CD4-positive, alpha-beta T cell treated with Interleukin-4 for 4 hours (primary cell): Measurements from ENCODE around the gene CAPRIN1.

Source experiments
- DNase-seq: peaks from one replicate; pipeline ENCODE4 v3.0.0-alpha.2; 2020

Gene CAPRIN1, protein sequence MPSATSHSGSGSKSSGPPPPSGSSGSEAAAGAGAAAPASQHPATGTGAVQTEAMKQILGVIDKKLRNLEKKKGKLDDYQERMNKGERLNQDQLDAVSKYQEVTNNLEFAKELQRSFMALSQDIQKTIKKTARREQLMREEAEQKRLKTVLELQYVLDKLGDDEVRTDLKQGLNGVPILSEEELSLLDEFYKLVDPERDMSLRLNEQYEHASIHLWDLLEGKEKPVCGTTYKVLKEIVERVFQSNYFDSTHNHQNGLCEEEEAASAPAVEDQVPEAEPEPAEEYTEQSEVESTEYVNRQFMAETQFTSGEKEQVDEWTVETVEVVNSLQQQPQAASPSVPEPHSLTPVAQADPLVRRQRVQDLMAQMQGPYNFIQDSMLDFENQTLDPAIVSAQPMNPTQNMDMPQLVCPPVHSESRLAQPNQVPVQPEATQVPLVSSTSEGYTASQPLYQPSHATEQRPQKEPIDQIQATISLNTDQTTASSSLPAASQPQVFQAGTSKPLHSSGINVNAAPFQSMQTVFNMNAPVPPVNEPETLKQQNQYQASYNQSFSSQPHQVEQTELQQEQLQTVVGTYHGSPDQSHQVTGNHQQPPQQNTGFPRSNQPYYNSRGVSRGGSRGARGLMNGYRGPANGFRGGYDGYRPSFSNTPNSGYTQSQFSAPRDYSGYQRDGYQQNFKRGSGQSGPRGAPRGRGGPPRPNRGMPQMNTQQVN

DNA sequence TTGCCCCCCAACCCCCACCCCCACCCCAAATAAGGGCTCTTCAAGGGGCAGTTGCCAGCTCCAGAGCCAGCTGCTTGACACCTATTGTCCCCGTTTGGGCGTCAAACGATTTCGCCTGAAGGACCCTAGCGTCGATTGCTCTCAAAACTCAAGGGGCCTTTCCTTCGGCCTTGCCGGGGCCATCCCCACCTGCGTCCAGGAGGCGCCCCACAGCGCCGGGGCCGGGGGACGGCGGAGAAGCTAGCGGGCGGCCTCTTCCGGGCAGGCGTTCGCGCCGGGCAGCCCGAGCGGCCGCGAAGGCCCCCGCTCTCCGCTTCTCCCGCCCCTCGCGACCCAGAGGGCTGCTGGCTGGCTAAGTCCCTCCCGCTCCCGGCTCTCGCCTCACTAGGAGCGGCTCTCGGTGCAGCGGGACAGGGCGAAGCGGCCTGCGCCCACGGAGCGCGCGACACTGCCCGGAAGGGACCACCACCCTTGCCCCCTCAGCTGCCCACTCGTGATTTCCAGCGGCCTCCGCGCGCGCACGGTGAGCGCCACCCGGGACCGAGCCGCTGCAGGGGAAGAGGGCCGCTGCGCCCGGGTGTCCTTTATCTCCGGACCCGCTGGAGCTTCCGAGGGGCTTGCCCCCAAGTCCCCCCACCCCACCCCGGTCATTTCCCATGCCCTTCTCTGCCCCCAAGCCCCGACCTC lies at the start of gene CAPRIN1:
TSS of gene CAPRIN1 (plus strand) at position 383 of the 687 bp plus-strand sequence. CDS start 690 bp downstream, outside the sequence.
- DNase-seq = peak; percentile 84

DNA sequence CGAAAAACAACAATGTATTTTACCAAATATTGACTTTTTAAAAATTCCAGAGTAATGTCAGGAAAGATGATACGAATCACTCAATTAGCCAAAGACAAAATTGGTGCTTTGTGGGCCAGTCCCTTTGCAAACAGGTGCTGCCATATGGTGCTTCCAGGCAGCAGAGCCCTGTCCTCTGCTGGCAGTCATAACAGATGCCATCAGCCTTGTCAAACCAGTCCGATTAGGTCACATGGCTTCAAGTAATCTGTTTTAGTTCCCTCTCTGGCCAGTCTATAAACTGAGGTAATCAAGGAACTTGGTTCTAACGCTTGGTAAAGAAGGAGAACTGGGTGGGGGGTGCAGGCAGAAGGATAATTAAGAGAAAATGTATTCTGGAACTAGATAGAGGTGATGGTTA lies 49.1 kb upstream of the CAPRIN1 start:
- no peak for DNase-seq

DNA sequence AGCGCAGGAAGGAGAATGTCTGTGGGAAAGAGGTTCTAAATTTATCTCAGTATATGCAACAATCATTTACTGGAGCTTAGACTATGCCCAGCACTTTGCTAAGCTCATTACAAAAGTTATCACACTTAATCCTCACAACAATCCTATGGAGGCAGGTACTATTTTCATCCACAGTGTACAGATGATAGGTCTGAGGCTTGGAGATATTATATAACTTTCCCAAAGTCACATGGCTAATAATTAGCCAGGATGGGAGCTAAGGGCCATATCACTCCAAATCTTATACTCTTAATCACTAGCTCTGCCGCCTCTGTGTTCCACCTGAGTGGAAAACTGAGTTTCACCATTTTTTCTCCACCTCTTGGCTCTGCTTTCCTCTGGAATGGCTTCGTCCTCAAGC lies 47.3 kb upstream of the CAPRIN1 start:
- DNase-seq = no peak

DNA sequence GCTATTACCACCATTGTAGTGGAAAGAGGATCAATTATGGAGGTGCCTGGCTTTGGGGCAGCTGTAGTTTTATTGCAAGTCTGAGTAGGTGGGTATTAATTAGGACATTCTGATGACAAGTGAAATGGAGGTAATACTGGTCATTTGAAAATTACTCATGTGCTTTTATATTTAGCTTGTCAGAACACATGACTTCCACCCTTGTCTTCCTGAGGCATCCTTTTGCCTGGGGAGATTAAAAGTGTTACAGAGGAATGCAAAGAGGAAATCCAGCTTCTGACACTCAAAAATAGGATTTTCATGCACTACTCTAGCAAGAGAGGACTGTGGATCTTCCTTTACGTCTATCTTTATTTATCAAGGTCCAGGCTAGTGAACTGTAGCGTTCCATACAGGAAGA lies 44.7 kb upstream of the CAPRIN1 start:
- DNase-seq = no peak

DNA sequence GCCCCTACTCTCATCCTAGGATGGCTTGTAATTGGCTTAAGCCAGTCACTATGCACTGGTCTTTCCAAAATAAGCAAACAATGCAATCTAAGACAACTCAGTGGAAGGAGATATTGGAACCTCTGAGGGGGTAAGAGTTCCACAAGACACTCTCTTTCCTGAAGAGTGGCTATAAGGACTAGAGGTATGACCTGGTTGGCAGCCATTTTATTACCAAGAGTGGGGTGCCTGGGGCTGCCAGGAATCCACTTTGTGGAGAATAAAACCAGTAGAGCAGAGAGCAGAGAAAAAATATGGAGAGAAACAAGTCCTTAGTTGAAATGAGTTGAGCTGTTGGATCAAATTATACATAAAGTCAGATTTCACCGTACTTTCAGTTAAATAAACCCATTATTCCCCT lies 38.8 kb upstream of the CAPRIN1 start:
- no peak for DNase-seq

DNA sequence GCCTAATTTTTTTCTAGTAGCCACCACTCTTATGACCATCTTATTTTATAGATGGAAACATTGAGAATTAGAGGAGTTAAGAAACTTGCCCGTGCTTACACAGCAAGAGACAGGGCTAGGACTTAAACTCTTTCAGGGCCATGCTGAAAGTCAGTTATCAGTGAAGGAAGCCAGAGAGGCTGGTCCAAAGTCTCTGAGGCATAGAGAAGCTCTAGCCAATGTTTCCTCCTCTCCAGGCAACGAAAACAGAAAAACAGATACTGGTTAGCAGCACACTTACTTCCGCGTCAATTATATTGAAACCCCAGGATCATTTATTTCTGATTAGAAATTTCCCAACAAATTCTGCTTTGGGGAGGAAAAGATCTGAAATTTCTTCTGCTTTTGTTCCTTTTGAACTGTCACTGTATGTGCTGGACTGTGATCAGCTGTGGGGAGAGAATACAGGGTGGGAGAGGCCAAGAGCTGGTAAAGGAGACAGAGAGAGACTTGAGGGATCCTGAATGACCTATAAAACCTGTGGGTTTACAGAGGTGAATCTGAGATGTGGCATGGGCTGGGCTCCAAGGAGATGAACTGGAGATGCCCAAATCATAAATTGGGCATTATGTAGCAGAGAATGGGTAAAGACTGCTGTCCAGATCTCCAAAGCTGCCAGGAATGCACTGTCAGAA lies 37.5 kb upstream of the CAPRIN1 start:
- no peak for DNase-seq

DNA sequence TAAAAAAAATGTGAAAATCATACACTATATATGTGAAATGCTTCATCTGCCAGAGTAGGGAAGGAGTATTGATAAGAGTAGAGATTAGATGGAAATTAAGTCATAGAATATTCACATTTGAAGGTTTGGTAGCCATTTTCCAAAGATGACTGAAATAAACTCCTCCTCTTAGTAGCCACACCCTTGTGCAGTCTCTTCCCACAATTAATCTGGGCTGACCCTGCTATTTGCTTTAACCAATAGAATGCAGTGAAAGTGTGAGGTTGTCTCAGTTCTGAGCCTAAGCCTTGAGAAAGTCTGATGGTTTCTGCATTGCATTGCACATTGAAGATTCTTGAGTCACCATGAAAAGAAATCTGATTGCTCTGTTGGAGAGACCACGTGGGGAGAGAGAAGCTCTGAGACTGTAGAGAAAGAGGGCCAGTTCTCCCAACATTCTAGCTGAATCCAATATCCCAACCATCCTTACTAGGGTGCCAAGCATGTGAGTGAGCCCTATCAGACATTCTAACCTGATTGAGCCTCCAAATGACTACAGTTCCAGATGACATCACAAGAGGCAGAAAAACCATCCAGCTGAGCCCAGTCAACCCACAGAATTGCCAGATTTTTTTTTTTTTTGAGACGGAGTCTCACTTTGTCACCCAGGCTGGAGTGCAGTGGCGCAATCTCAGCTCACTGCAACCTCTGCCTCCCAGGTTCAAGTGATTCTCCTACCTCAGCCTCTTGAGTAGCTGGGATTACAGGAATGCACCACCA lies 29.4 kb upstream of the CAPRIN1 start:
- DNase-seq = no peak

DNA sequence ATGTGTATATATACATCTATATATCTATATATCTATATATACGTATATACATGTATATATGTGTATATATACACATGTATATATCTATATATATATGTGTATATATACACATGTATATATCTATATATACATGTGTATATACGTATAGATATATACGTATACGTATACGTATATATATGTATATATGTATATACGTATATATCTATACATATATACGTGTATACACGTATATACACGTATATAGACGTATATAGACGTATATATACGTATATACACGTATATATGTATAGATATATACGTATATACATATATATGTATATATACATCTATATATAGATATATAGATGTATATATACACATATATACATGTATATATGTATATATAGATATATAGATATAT lies 25.1 kb upstream of the CAPRIN1 start:
- no peak for DNase-seq

DNA sequence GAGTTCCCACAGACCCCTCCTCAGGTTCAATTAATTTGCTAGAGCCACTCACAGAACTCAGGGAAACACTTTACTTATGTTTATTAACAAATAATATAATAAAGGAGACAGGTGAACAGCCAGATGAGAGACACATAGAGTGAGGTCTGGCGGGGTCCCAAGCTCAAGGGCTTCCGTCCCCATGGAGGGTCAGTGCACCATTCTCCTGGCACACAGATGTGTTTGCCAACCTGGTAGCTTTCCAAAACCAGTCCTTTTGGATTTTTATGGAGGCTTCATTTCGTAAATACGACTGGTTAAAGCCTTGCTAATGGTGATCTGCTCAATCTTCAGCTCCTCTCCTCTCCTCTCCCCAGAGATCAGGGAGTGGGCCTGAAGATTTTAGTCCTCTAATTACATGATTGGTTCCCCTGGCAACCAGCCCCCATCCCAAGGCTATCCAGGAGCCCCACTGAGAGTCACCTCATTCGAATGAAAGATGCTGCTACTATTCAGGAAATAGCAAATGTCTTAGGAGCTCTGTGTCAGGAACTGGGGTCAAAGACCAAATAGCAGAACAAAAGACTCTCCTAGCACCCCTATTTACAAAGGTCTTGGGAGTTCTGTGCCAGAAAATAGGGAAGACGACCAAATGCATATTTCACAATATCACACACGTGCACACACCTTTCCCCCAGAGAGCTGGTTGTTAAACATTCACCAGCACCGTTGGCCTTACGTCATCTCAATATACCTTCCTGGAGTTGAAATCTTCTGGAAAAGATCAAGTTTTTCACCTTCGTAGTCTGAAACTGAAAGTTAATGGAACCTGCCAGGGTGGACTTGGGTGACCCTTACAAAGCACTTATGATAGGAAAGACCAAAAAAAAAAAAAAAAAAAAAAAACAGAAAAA lies 23.8 kb upstream of the CAPRIN1 start:
- DNase-seq = no peak

DNA sequence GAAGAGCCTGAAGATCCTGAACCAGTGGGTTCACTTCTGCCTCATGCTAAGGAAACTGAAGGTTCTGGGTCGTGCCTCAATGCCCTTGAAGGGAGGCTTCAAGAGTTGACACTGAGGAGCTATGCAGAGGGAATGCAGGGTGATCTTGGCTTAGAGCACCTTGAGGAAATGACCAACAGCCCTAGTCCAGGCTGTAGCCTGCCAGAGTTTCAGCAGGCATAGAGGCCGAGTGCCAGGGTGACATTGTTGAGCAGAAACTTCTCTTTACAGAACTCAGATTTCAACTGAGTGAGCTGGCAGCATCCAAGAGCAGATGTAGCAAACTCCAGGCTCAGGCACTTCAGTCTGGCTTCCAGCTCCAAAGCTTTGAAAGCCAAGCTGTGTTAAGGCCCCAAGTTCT lies 23.1 kb upstream of the CAPRIN1 start:
- DNase-seq = no peak

DNA sequence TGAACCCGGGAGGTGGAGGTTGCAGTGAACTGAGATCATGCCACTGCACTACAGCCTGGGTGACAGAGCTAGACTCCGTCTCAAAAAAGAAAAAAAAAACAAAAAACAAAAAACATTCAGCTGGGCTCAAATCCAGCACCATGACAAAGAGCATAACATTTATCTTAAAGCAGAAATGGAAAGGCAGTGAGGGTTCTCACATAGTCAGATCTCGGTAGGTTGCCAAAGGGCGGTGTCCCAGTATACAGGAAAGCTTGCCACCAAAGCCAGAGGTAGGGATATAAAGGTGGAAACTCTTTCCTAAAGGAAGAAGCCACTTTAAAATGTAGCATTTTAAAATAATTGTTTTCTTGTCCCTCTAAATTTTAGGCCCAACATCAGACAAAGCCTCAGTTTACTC lies 22.4 kb upstream of the CAPRIN1 start:
- no peak for DNase-seq

DNA sequence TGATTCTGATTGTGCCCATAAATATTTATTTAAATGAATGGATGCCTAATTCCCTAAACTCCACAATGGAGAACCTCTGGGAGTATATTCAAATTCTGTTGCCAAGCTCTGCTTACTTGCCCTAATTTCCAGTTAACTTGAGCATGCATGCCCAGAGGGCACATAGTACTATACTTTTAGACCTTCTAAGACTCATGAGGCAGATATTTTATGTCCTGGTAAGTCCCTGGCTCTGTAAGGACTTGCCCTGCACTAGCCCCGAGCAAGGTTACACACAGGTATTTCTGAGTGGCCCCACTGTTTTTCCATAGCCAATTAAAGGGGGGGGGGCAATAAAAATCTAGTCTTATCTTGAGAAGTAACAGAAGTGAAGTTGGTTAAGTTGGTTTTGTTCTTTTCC lies 21.1 kb upstream of the CAPRIN1 start:
- no peak for DNase-seq

DNA sequence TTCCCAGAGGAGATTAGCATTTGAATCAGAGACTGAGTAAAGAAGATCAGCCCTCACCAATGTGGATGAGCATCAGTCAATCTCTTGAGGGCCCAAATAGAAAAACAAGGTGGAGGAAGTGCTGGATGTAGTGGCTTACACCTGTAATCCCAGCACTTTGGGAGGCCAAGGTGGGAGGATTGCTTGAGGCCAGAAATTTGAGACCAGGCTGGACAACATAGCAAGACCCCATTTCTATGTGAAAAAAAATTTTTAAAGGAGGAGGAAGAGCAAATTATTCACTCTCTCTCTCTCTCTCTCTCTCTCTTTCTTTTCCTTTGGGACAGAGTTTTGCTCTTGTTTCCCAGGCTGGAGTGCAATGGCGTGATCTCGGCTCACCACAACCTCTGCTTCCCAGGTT lies 18.1 kb upstream of the CAPRIN1 start:
- DNase-seq = no peak

DNA sequence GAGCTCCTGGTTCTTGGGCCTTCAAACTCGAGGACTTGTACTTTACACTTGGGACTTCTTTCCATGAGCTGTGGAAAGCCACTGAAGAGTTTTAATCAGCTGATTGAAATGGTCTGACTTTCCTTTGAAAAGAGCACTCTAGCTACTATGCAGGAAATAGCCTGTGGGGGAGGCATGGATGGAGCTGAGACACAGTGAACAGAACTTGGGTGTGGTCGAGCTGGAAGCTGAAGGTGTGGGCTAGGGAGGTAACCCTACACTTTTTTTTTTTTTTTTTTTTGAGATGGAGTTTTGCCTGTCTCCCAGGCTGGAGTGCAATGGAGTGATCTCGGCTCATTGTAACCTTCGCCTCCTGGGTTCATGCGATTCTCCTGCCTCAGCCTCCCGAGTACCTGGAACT lies 17.5 kb upstream of the CAPRIN1 start:
- no peak for DNase-seq

DNA sequence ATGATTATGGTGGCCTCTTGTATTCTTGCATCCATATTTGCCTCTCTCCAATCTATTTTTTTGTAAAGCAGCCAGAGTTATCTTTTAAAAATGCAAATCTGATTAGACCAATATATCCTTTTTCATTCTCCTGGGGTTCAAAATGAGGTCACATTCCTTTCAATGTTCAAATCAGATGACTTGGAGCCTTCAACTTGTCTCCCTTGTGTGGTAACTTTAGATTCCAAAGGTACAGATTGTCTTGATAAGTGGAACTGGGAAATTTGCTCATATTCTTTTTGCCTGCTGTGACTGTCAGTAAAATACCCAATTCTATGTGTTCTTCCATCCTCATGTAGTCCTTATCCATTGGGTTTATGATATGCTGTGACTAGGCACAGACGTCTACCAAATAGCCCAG lies 15.1 kb upstream of the CAPRIN1 start:
- no peak for DNase-seq

DNA sequence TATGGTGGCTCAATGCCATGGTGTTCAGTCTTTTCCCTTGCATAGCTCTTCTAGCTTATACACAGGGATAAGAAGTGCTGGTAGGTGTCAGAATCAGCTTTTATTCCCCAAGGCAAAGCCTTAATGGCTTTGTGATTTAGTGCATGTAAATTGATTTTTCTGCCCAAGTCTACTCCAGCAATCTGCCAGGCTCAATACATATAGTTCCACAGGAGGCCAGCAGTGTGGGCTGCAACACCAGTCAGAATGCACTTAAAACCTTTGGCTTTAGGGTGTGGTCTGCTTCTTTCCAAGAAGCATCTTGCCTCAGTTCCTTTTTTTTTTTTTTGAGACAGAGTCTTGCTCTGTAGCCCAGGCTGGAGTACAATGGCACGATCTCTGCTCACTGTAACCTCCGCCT lies 14.5 kb upstream of the CAPRIN1 start:
- DNase-seq = no peak

DNA sequence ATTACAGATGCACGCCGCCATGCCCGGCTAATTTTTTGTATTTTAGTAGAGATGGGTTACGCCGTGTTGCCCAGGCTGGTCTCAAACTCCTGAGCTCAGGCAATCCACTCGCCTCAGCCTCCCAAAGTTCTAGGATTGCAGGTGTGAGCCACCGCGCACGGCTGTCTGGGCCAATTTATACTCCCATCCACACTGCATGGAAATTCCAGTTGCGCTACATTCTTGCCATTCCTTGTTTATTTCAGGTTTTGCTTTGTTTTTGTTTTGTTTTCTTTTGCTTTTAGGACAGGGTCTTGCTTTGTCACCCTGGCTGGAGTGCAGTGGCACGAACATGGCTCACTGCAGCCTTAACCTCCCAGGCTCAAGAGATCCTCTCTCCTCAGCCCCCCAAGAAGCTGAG lies 11.0 kb upstream of the CAPRIN1 start:
- no peak for DNase-seq

DNA sequence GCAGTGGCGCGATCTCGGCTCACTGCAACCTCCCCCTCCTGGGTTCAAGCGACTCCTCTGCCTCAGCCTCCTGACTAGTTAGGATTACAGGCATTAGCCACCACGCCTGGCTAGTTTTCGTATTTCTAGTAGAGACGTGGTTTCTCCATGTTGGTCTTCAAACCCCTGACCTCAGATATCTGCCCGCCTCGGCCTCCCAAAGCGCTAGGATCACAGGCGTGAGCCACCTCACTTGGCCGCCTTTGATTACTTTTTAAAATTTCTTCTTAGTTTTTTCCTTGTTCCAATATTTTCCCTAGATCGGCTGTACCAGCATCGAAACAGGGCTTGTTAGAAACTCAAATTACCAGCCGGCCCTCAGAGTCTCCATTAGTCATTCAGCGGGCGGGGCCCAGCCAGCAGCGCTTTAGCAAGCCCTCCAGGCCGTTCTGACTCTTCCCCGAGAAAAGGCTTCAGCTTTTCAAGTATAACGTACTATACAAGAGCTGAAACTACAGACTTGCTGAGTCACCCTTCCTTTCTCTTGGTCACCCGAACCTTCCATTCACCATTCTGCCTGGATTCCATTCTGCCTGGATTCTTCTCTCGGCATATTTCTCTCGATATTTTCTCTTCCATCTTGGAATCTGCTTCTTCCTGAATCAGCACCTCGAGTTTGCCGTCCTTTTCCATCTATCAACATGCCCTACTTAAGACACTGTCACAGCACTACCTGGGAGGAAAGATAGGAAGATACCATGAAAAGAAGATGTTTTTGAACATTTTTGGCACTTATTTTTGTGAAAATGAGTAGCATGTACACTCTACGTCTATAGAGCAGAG lies 6.7 kb upstream of the CAPRIN1 start:
- no peak for DNase-seq

DNA sequence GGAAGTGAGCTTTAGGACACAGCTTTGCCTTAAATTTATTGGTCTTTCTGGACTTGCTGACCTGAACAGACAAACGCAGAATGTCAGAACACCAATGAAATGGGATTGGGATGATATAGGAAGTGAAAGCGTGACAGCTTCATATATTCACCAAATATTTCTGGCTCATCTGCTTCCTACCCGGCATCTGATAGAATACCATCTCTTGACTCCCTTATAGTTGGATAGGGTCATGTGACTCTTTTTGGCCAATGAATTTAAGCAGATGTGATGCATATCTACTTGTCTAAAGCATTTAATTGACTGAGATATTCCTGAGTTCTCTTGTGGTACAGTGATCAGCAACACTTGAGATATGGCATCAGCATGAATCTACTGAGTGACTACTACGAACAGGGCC lies 2.5 kb upstream of the CAPRIN1 start:
- no peak for DNase-seq

DNA sequence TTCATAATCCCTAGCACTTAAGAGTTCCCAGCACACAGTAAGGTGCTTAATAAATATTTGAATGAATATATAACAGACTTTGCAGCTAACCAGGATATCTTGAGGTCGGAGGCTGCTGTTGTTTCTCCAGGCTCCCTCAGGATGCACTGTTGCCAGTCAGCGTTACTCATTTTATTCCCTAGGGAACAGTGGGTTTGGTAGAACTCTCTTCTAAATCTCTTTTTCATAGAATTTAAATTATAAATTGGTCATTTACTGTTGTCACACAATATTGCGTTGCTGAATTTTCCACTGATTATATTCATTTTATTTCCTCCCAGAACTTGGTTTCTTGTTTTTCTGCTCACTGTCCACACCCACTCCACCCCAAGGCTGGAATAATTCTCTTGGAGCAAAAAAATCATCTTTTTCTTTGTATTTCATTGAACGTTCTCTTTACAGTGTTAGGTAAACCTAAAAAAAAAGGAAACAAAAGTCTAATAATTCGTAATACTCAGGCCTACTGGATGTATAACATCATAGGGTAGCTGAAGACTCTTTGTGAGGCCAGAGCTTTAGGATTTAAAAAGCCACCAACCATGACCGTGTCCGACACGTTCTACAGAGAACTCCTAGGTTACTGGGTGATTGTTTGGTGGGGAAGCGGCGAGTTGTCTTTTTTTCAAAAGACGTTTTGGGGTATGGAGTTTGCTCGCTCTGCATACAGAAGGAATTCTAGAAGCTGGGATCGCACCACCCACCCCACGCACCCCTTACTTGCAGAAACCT lies 766 bp upstream of the CAPRIN1 start:
- DNase-seq = no peak
